Upper lobe of left lung (tissue), 4 donors: ENCODE data around the gene ZNRF1.

Source experiments
- CTCF ChIP-seq, 6 experiments: fragments of 450-650 bp in 4 of 6; fragments of 200-600 bp in 2 of 6; sonication (generic) in 2 of 6; IDR thresholded peaks; one replicate each; pipeline ENCODE4 v1.5.1; 2016 to 2019; ENCODE audit warnings: antibody characterized with exemption in 6 of 6
- EP300 ChIP-seq, 4 donors: sonication (generic); formaldehyde crosslinking; IDR thresholded peaks; one replicate each; pipeline ENCODE4 v1.5.1; 2017; ENCODE audit warnings: antibody characterized with exemption in 4 of 4, control low read depth in 2 of 4
- POLR2A ChIP-seq, 4 donors: fragments of 450-650 bp; IDR thresholded peaks; one replicate each; pipeline ENCODE4 v1.5.1; 2016 to 2017; ENCODE audit warnings: antibody characterized with exemption in 4 of 4, mild to moderate bottlenecking in 2 of 4
- POLR2AphosphoS5 ChIP-seq, 2 donors: sonication (generic); formaldehyde crosslinking; IDR thresholded peaks; one replicate each; pipeline ENCODE4 v1.5.1; 2017; ENCODE audit warnings: antibody characterized with exemption in 2 of 2

- no peak for TF ChIP-seq CTCF (IDR thresholded peaks at IDR 0.05)
- no peak for TF ChIP-seq POLR2A (IDR thresholded peaks at IDR 0.05)
- TF ChIP-seq POLR2AphosphoS5 (IDR thresholded peaks at IDR 0.05) = no peak
- no peak for TF ChIP-seq EP300 (IDR thresholded peaks at IDR 0.05)
These were observed 77.0 kb downstream of the ZNRF1 start for GRCh38 chr16:75075688-75076268.
